Lower leg skin (tissue), 3 donors: ENCODE measurements around the gene WFIKKN1.

Source experiments
- CTCF ChIP-seq, 3 donors: fragments of 450-650 bp; IDR thresholded peaks; one replicate each; pipeline ENCODE4 v1.5.1; 2016; ENCODE audit warnings: antibody characterized with exemption in 3 of 3, mild to moderate bottlenecking in 3 of 3, moderate library complexity in 2 of 3
- POLR2A ChIP-seq, 2 donors: fragments of 450-650 bp; IDR thresholded peaks; one replicate each; pipeline ENCODE4 v1.6.1; 2016 to 2017; ENCODE audit warnings: antibody characterized with exemption in 2 of 2, mild to moderate bottlenecking in 1 of 2, moderate library complexity in 1 of 2

GRCh38 chr16:680967-681745 is 50.4 kb downstream of the WFIKKN1 start:
- TF ChIP-seq CTCF (IDR thresholded peaks at IDR 0.05) (no peak), POLR2A (IDR thresholded peaks at IDR 0.05) (no peak)
